HG03521 (cell line): ENCODE data around the gene VEGFA.

ENCODE experiments used
- ATAC-seq: cut with Tn5 transposase; IDR thresholded peaks from one replicate; pipeline ENCODE4 v1.9.1; 2021; ENCODE audit warnings: mild to moderate bottlenecking, moderate library complexity; ENCODE audit not compliant: unreplicated experiment

The VEGFA gene

GRCh38 chr6:43819958-43820357, 49.9 kb downstream of the VEGFA start:
- ATAC-seq: no peak

- no peak for ATAC-seq
Observed at GRCh38 chr6:43820486-43820885, 50.5 kb downstream of the VEGFA start.

GRCh38 chr6:43821101-43821886, 51.3 kb downstream of the VEGFA start:
- no peak for ATAC-seq

GRCh38 chr6:43823390-43823789, 53.4 kb downstream of the VEGFA start:
- no peak for ATAC-seq

GRCh38 chr6:43823879-43824702, 54.1 kb downstream of the VEGFA start:
- no peak for ATAC-seq

GRCh38 chr6:43824703-43825064, 54.7 kb downstream of the VEGFA start:
- no peak for ATAC-seq

GRCh38 chr6:43825187-43826115, 55.4 kb downstream of the VEGFA start:
- ATAC-seq: no peak

- ATAC-seq: no peak
Observed at GRCh38 chr6:43826730-43827129, 56.7 kb downstream of the VEGFA start.

- ATAC-seq: no peak
Observed at GRCh38 chr6:43827898-43828297, 57.9 kb downstream of the VEGFA start.

GRCh38 chr6:43828711-43829110, 58.7 kb downstream of the VEGFA start:
- ATAC-seq: no peak

- ATAC-seq: no peak
Observed at GRCh38 chr6:43829470-43829869, 59.5 kb downstream of the VEGFA start.

GRCh38 chr6:43830775-43831174, 60.8 kb downstream of the VEGFA start:
- no peak for ATAC-seq

GRCh38 chr6:43831191-43831590, 61.2 kb downstream of the VEGFA start:
- no peak for ATAC-seq

- no peak for ATAC-seq
Observed at GRCh38 chr6:43833223-43833995, 63.4 kb downstream of the VEGFA start.

GRCh38 chr6:43833996-43834390, 64.0 kb downstream of the VEGFA start:
- ATAC-seq: no peak

GRCh38 chr6:43834528-43835155, 64.6 kb downstream of the VEGFA start:
- ATAC-seq: no peak

GRCh38 chr6:43835872-43836419, 65.9 kb downstream of the VEGFA start:
- no peak for ATAC-seq
